NT2/D1 (cell line): ENCODE results near the gene HSPA4.

Experiments
- SUZ12 ChIP-seq: IDR thresholded peaks from 2 replicates; pipeline ENCODE4 v1.6.1; 2011; ENCODE audit not compliant: insufficient read length, insufficient read depth; ENCODE audit errors: extremely low read depth
- YY1 ChIP-seq: IDR thresholded peaks from 2 replicates; pipeline ENCODE4 v1.6.1; 2011; ENCODE audit not compliant: insufficient read length, insufficient read depth
- ZNF274 ChIP-seq: IDR thresholded peaks from 2 replicates; pipeline ENCODE4 v1.6.1; 2011; ENCODE audit warnings: mild to moderate bottlenecking, low read depth, low read length

DNA sequence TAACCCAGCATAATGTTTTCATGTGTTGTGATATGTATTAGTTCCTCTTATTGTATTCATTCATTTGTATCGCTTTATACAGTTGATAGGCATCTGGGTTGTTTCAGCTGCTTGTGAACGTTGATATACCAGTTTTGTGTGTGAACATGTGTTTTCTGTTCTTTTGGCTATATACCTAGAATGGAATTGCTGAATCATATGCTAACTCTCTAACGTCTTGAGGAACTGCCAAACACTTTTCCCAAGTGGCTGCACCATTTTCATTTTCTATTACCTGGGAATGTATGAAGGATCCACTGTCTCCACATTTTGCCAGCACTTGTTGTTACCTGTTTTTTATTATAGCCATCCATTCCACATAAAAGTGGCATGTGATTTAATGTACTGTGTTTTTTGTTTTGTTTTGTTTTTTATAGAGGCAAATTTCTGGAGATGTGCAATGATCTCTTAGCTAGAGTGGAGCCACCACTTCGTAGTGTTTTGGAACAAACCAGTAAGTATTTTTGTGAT lies 34.6 kb downstream of the HSPA4 start:
- TF ChIP-seq YY1 (no peak), ZNF274 (no peak), SUZ12 (no peak)
